ENCODE measurements around the gene ZNF622.

ZNF622 gene

DNA sequence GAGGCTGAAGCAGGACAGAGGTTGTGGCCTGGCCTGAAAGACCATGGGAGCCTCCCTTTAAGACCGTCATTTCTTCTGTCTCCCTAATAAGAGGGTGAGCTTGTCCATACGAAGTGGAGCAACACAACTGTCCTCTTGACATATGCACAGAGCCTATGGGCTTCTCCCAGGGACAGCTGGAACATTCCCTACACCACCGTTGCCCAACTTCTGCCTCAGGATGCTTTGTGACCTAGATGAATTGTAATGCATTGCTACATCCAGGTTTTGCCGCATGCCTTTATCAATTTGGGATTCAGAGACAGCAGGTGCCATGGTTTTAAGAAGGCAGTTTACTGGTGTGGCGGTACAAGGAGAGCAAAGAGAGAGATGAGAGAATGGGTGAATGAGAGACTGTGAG is 34.4 kb upstream of the ZNF622 start:
- H3K9me3 ChIP-seq (replicated peaks in 1 of 2; ENCODE audit: control insufficient read depth in 2 of 2, insufficient read depth in 1 of 2, low read depth in 1 of 2, low read length in 2 of 2) = peaks cover 0 to 3% of the 10 kb centered on the region in 2 donors
- H3K14ac ChIP-seq (ENCODE audit: low read length) = no peak overlapping the region
- no peak overlapping the region for H3K4ac ChIP-seq (ENCODE audit: low read length)
- H3K23ac ChIP-seq (ENCODE audit: low read depth, low read length, poor library complexity) = no peak overlapping the region
- H2BK5ac ChIP-seq (ENCODE audit: low read length) = no peak overlapping the region
- H3K79me1 ChIP-seq (ENCODE audit: low read depth, low read length) = no peaks in the 10 kb centered on the region
- no peak overlapping the region for H3K18ac ChIP-seq (ENCODE audit: low read length)
- no peaks in the 10 kb centered on the region for H3K36me3 ChIP-seq (replicated peaks in 1 of 2; ENCODE audit: control insufficient read depth in 2 of 2, insufficient read depth in 2 of 2, low read length in 2 of 2)
- no peak overlapping the region for H4K91ac ChIP-seq (ENCODE audit: low read depth, low read length, poor library complexity)
- WGBS, 2 donors (ENCODE audit: extremely low coverage in 2 of 2, insufficient read length in 2 of 2, insufficient replicate concordance in 1 of 2) = no CpG with 5 or more reads among the region's 5 CpGs
- no peak overlapping the region for H3K4me3 ChIP-seq (ENCODE audit: low read length in 2 of 2)
- DNase-seq (ENCODE audit: low spot score) = no peak
- H3K4me2 ChIP-seq (ENCODE audit: insufficient read depth, low read length, poor library complexity, severe bottlenecking) = no peak overlapping the region
- H2BK12ac ChIP-seq (ENCODE audit: low read length) = no peak overlapping the region
- H3K9ac ChIP-seq (ENCODE audit: low read depth, low read length, poor library complexity) = no peak overlapping the region
- no peaks in the 10 kb centered on the region for H3K27me3 ChIP-seq (ENCODE audit: control insufficient read depth in 3 of 3, insufficient read depth in 3 of 3, low read depth in 1 of 3, low read length in 3 of 3)
- H2AK5ac ChIP-seq (ENCODE audit: low read depth, low read length) = no peak overlapping the region
- no peaks in the 10 kb centered on the region for H3K4me1 ChIP-seq (ENCODE audit: control insufficient read depth in 2 of 2, insufficient read depth in 1 of 2, low read depth in 1 of 2, low read length in 2 of 2)
- no peak overlapping the region for H2BK120ac ChIP-seq (ENCODE audit: low read depth, low read length)
- H4K8ac ChIP-seq (ENCODE audit: low read depth, low read length) = no peak overlapping the region
- H3K27ac ChIP-seq (replicated peaks; ENCODE audit: low read length) = no peak overlapping the region
- no peak overlapping the region for H2BK15ac ChIP-seq (ENCODE audit: low read length)
- H2AFZ ChIP-seq (ENCODE audit: low read length) = no peak overlapping the region

DNA sequence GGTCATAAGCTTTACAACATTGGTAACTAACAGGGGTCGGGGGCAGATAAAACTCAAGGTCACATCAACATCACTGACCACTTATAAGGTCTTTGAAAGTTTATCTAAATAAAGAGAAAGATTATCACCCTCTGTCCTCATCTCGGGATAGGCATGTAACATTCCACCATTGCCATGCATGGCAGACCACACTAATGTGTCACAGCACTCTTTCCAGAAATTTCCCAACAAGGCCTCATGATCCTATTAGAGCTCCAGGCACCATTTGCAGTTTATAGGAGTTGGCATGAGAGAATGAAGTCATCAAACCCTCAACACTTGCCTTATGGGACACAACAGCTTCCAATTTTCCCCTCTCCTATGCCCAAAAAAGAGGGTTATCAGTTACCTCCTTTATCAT is 31.9 kb upstream of the ZNF622 start:
- Histone ChIP-seq H3K14ac (ENCODE audit: low read length) (no peak overlapping the region), H3K4me1 (ENCODE audit: control insufficient read depth in 2 of 2, insufficient read depth in 1 of 2, low read depth in 1 of 2, low read length in 2 of 2) (no peaks in the 10 kb centered on the region), H2BK120ac (ENCODE audit: low read depth, low read length) (no peak overlapping the region), H3K79me1 (ENCODE audit: low read depth, low read length) (no peaks in the 10 kb centered on the region), H3K4me2 (ENCODE audit: insufficient read depth, low read length, poor library complexity, severe bottlenecking) (no peak overlapping the region), H2BK15ac (ENCODE audit: low read length) (no peak overlapping the region), H2AK5ac (ENCODE audit: low read depth, low read length) (no peak overlapping the region), H3K27ac (replicated peaks; ENCODE audit: low read length) (no peak overlapping the region), H4K8ac (ENCODE audit: low read depth, low read length) (no peak overlapping the region), H4K91ac (ENCODE audit: low read depth, low read length, poor library complexity) (no peak overlapping the region), H3K18ac (ENCODE audit: low read length) (no peak overlapping the region), H3K36me3 (replicated peaks in 1 of 2; ENCODE audit: control insufficient read depth in 2 of 2, insufficient read depth in 2 of 2, low read length in 2 of 2) (no peaks in the 10 kb centered on the region), H2AFZ (ENCODE audit: low read length) (no peak overlapping the region), H3K4me3 (ENCODE audit: low read length in 2 of 2) (no peak overlapping the region), H3K4ac (ENCODE audit: low read length) (no peak overlapping the region), H2BK12ac (ENCODE audit: low read length) (no peak overlapping the region), H2BK5ac (ENCODE audit: low read length) (no peak overlapping the region), H3K9ac (ENCODE audit: low read depth, low read length, poor library complexity) (no peak overlapping the region), H3K23ac (ENCODE audit: low read depth, low read length, poor library complexity) (no peak overlapping the region), H3K9me3 (replicated peaks in 1 of 2; ENCODE audit: control insufficient read depth in 2 of 2, insufficient read depth in 1 of 2, low read depth in 1 of 2, low read length in 2 of 2) (peaks cover 0 to 3% of the 10 kb centered on the region in 2 donors), H3K27me3 (ENCODE audit: control insufficient read depth in 3 of 3, insufficient read depth in 3 of 3, low read depth in 1 of 3, low read length in 3 of 3) (peaks cover 0 to 3% (median 0%) of the 10 kb centered on the region in 3 experiments)
- no CpG with 5 or more reads among the region's 2 CpGs for WGBS, 2 donors (ENCODE audit: extremely low coverage in 2 of 2, insufficient read length in 2 of 2, insufficient replicate concordance in 1 of 2)
- no peak for DNase-seq (ENCODE audit: low spot score)

DNA sequence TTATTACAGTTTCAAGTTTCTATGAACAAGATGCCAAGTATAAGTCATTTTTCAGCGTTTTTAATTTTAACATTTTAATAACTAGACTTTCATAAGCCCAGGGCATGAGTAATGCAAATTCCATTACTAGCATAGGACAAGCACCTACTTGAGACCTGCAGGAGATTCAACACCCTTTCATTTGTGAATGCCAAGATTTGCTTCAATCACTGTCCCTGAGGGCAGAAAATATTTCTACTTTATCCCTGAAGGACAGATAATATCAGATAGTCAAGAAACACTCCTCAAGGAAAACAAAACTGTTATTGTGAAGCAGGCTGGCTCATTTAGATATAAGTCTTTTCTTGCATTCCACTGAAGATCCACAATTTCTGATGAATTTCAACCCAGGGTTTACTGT is 27.7 kb upstream of the ZNF622 start:
- no peaks in the 10 kb centered on the region for H3K36me3 ChIP-seq (replicated peaks in 1 of 2; ENCODE audit: control insufficient read depth in 2 of 2, insufficient read depth in 2 of 2, low read length in 2 of 2)
- H3K4me3 ChIP-seq (ENCODE audit: low read length in 2 of 2) = no peak overlapping the region
- no CpG with 5 or more reads among the region's 1 CpG for WGBS, 2 donors (ENCODE audit: extremely low coverage in 2 of 2, insufficient read length in 2 of 2, insufficient replicate concordance in 1 of 2)
- H2BK120ac ChIP-seq (ENCODE audit: low read depth, low read length) = no peak overlapping the region
- no peak overlapping the region for H4K8ac ChIP-seq (ENCODE audit: low read depth, low read length)
- no peak overlapping the region for H3K4me2 ChIP-seq (ENCODE audit: insufficient read depth, low read length, poor library complexity, severe bottlenecking)
- H2BK5ac ChIP-seq (ENCODE audit: low read length) = no peak overlapping the region
- no peak overlapping the region for H3K4ac ChIP-seq (ENCODE audit: low read length)
- H3K18ac ChIP-seq (ENCODE audit: low read length) = no peak overlapping the region
- no peak for DNase-seq (ENCODE audit: low spot score)
- H3K4me1 ChIP-seq (ENCODE audit: control insufficient read depth in 2 of 2, insufficient read depth in 1 of 2, low read depth in 1 of 2, low read length in 2 of 2) = no peaks in the 10 kb centered on the region
- H3K27me3 ChIP-seq (ENCODE audit: control insufficient read depth in 3 of 3, insufficient read depth in 3 of 3, low read depth in 1 of 3, low read length in 3 of 3) = peaks cover 0 to 8% (median 0%) of the 10 kb centered on the region in 3 experiments
- no peaks in the 10 kb centered on the region for H3K79me1 ChIP-seq (ENCODE audit: low read depth, low read length)
- H3K9ac ChIP-seq (ENCODE audit: low read depth, low read length, poor library complexity) = no peak overlapping the region
- no peak overlapping the region for H2AK5ac ChIP-seq (ENCODE audit: low read depth, low read length)
- H3K14ac ChIP-seq (ENCODE audit: low read length) = no peak overlapping the region
- no peak overlapping the region for H2AFZ ChIP-seq (ENCODE audit: low read length)
- peaks cover 0 to 3% of the 10 kb centered on the region in 2 donors for H3K9me3 ChIP-seq (replicated peaks in 1 of 2; ENCODE audit: control insufficient read depth in 2 of 2, insufficient read depth in 1 of 2, low read depth in 1 of 2, low read length in 2 of 2)
- no peak overlapping the region for H3K27ac ChIP-seq (replicated peaks; ENCODE audit: low read length)
- no peak overlapping the region for H2BK12ac ChIP-seq (ENCODE audit: low read length)
- H3K23ac ChIP-seq (ENCODE audit: low read depth, low read length, poor library complexity) = no peak overlapping the region
- H4K91ac ChIP-seq (ENCODE audit: low read depth, low read length, poor library complexity) = no peak overlapping the region
- no peak overlapping the region for H2BK15ac ChIP-seq (ENCODE audit: low read length)

DNA sequence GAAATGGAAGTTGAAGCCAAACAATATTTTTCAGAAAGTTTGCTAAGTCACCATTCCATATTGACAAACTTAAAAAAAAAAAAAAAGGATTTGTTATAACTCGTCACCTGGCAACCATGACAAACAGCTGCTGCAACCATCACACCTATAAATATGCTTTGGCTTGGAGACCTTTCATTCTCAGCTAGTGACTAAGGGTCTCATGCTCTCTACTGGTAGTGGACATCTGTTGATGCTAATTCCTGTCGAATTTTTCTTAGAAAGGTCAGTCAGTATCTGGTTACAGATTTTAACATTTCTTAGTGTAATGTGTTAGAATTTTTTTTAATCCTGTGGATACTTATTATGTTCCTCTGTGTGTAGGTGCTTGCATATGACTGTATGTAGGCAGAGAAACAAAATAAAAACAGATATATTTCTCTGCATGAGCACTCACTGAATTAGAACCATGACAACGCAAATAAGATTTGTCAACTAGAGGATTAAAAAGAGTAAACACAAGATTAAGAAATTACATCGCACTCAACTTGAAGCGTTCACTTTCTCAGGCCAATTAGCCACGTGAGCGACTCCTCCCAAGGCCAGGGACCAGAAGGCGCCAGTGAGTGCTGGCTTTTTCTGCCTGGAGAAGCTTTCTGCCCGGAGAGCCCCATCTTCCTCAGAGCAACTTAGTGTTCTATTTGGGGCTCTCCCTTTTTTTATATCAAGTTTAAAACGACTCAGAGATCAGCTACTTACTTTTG is 27.0 kb upstream of the ZNF622 start:
- peaks cover 0 to 8% (median 0%) of the 10 kb centered on the region in 3 experiments for H3K27me3 ChIP-seq (ENCODE audit: control insufficient read depth in 3 of 3, insufficient read depth in 3 of 3, low read depth in 1 of 3, low read length in 3 of 3)
- H2BK15ac ChIP-seq (ENCODE audit: low read length) = no peak overlapping the region
- no peaks in the 10 kb centered on the region for H3K36me3 ChIP-seq (replicated peaks in 1 of 2; ENCODE audit: control insufficient read depth in 2 of 2, insufficient read depth in 2 of 2, low read length in 2 of 2)
- H3K9me3 ChIP-seq (replicated peaks in 1 of 2; ENCODE audit: control insufficient read depth in 2 of 2, insufficient read depth in 1 of 2, low read depth in 1 of 2, low read length in 2 of 2) = peaks cover 0 to 3% of the 10 kb centered on the region in 2 donors
- H3K79me1 ChIP-seq (ENCODE audit: low read depth, low read length) = no peaks in the 10 kb centered on the region
- DNase-seq (ENCODE audit: low spot score) = no peak
- no peak overlapping the region for H3K23ac ChIP-seq (ENCODE audit: low read depth, low read length, poor library complexity)
- H3K4me3 ChIP-seq (ENCODE audit: low read length in 2 of 2) = no peak overlapping the region
- no peak overlapping the region for H2BK12ac ChIP-seq (ENCODE audit: low read length)
- H3K18ac ChIP-seq (ENCODE audit: low read length) = no peak overlapping the region
- no peak overlapping the region for H2AK5ac ChIP-seq (ENCODE audit: low read depth, low read length)
- no CpG with 5 or more reads among the region's 10 CpGs for WGBS, 2 donors (ENCODE audit: extremely low coverage in 2 of 2, insufficient read length in 2 of 2, insufficient replicate concordance in 1 of 2)
- H3K27ac ChIP-seq (replicated peaks; ENCODE audit: low read length) = no peak overlapping the region
- no peak overlapping the region for H3K9ac ChIP-seq (ENCODE audit: low read depth, low read length, poor library complexity)
- no peak overlapping the region for H2AFZ ChIP-seq (ENCODE audit: low read length)
- no peaks in the 10 kb centered on the region for H3K4me1 ChIP-seq (ENCODE audit: control insufficient read depth in 2 of 2, insufficient read depth in 1 of 2, low read depth in 1 of 2, low read length in 2 of 2)
- H4K91ac ChIP-seq (ENCODE audit: low read depth, low read length, poor library complexity) = no peak overlapping the region
- H2BK5ac ChIP-seq (ENCODE audit: low read length) = no peak overlapping the region
- H3K4me2 ChIP-seq (ENCODE audit: insufficient read depth, low read length, poor library complexity, severe bottlenecking) = no peak overlapping the region
- no peak overlapping the region for H3K14ac ChIP-seq (ENCODE audit: low read length)
- H2BK120ac ChIP-seq (ENCODE audit: low read depth, low read length) = no peak overlapping the region
- no peak overlapping the region for H3K4ac ChIP-seq (ENCODE audit: low read length)
- H4K8ac ChIP-seq (ENCODE audit: low read depth, low read length) = no peak overlapping the region

Data from neuronal stem cell (in vitro differentiated cells).